GM18520 (cell line): ENCODE data around the gene LRRC4B.

Experiments
- ATAC-seq: cut with Tn5 transposase; IDR thresholded peaks from one replicate; pipeline ENCODE4 v1.9.1; 2021; ENCODE audit not compliant: unreplicated experiment

LRRC4B gene

DNA sequence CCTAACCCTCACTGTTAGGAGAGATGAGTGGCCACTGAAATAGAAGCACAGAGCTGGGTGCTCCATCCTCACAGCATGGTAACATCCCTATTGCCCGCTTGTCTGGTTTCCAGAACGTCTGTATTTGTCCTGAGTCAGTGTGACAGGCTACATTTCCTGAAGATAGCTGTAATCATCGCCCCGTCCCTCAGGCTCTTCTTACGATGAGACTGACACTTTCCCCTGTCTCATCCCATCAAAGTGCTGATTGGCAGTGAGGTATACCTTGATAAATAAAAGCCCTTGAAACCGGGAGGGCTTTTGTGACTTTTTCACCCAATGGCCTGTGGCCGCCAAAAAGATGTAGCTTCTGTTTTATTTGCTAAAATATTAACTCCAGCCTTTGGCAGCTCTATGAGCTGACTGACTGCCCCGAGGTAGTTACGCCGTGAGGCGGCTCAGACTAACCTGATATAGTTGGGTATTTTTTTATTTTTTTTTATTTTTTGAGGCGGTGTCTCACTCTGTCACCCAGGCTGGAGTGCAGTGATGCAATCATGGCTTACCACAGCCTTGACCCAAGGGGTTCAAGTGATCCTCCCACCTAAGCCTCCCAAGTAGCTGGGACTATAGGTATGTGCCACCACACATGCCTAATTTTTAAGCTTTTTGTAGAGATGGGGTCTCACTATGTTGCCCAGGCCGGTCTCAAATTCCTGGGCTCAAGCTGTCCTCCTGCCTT lies 5.7 kb upstream of the LRRC4B start:
- ATAC-seq = no peak

DNA sequence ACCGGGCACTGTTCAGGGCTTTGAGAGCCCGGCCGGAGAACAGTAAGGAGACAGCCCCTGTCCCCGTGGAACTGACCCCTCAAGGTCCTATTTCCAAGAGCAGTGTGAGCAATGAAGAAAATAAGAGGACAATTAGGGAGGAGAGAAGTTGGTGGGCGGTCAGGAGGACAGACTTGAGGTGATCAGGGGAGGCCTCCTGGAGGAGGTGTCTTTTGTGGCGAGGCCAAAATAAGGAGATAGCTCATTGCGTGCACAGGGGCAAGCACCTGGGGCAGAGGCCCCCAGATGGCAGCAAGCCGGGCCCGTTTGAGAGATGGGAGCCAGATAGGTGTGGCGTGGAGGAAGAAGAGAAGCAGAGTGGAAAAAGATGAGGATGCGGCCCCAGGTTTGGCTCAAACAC lies 2.8 kb upstream of the LRRC4B start:
- ATAC-seq = no peak

DNA sequence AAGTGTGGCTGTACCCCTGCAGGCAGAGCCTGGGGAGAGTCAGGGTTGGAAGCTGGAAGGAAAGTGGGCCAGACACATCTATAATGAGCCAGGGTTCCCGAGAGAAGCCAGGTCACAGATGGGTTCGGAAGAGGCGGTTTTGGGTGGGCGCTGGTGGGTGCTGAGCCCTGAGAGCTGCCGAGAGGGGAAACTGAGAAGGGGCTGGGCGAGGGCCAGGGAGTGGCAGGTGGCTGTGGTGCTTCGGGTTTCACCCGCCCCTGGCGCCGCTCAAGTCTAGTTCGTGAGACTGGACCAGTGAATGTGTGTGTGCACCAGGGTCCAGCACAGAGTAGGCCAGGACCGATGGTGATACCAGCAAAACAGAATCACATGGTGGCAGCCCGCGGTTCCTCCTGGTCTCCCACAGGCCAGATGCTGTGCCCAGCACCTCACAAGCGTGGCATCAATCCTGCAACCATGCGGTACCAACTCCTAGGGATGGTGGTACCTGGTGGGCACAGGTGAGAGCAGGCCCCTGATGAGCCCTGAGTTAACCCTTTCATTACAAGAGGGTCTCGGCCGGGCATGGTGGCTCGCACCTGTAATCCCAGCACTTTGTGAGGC lies 1.8 kb upstream of the LRRC4B start:
- no peak for ATAC-seq

DNA sequence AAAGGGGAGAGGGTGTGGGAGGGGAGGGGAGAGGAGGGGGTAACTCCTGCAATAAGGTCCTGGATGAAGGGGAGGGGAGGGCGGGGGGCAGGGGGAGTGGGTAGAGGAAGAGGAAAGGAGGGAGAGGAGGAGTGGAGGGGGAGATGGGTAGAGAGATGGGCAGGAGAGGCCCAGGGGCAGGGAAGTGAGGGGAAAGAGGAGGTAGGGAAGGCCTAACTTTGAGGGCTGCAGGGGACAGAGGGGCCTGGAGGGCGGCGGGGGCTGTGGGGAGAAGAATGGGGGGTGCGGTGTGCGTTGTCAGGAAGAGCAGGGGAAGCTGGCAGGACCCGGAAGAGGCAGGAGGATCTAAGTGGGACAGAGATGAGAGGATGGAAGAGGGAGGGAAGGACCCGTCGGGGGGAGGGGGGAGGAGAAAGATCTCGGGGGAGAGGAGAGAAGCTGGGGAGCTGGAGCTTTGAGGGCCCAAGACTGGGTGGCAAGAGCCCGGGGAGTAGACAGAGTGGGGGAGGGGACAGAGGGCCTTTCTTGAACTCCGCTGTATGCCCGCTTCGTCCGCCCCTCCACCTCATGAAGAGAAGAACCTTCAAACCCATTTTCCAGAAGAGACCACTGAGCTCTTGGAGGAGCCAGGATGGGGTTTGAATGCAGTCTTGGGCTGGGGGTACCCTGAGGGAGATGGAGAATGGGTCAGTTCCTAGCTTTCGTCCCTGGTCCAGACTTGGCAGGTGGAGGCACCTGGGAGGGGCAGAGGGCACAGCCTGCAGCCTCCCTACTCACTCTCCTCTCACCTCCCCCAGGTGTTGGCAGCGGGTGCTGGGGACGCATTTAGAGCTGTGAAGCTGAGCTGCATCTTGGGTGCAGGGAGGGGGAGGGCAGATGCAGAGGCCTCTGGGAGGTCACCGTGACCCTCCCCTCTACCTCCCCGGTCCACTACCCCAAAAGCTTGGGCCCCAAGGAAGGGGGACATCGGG lies 778 bp upstream of the LRRC4B start:
- ATAC-seq = no peak

DNA sequence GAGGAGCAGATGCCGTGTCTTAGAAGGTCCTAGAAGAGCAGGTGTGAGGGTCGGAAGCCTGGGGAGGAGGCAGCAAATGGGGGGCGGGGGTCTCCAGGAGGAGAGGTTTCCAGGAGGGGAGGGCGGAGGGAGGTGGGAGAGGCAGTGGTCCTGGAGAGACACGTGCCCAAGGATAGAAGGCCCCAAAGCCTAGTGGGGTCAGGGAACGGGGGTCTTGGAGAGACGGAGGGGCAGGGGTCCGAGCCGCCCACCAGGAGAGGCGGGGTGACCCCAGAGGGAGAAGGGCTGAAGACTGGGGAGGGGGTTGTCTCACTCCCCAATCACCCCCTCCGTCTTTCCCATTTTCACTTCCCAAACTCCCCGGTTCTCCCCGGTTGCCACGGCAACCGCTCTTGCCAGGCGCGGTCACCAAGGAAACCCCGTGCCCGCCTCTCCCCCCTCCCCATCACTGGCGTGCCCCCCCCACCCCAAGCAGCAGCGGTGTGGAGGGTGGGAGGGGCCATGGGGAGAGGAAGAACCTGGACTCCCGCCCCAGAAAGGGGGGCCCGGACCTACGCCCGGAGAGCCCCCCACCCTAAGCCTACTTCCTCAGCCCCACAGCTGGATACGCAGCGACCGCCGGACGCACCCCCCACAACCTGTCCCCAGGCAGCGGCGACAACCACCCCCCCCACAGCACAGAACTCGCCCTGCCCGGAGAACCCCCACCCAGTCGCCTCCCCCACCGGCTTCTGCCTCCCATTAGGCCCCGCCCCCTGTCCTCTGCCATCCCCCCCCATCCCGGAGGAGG lies 988 bp downstream of the LRRC4B start:
- ATAC-seq = no peak

DNA sequence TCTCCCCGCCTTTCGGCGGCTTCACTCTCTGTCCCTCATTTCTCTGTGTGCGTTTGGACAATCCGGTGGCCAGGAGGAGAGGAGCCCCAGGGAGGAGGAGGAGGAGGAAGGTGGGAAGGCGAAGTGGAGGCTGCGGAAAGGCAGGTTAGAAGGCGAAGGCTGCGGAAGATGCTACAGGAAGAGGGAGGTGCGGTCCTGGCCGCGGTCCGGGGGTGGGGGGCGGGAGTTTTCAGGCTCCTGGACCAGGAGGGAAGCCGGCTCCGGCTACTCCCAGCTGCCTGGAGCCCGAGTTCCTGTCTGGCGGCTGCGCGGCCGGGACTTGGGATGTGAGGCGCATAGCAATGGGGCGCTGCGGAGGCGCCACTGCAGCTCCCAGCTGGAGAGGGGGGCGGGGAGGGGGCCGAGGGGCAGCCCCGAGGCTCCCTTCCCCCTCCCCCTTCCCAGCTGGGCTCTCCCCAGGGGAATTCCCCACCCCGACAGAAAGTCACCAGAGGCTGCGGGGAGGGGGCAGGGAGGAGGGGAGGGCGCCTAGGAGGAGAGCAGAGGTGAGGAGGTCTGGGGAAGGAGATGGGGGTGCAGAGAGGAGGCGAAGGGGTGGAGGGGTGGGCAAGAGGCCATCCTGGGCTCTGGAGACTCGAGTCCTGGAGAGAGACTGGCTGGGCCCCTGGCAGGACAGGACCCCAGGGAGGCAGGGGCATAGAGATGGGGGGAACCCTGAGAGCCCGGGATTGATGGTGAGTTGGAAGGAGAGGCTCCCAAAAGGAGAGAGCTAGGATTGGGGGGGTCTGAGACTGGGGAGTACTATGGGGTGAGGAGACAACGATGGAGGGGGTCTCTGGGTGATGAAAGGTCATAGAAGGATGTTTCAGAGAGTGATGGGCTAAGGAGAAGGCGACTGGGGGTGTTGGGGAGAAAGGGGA lies 2.0 kb downstream of the LRRC4B start:
- ATAC-seq = no peak

DNA sequence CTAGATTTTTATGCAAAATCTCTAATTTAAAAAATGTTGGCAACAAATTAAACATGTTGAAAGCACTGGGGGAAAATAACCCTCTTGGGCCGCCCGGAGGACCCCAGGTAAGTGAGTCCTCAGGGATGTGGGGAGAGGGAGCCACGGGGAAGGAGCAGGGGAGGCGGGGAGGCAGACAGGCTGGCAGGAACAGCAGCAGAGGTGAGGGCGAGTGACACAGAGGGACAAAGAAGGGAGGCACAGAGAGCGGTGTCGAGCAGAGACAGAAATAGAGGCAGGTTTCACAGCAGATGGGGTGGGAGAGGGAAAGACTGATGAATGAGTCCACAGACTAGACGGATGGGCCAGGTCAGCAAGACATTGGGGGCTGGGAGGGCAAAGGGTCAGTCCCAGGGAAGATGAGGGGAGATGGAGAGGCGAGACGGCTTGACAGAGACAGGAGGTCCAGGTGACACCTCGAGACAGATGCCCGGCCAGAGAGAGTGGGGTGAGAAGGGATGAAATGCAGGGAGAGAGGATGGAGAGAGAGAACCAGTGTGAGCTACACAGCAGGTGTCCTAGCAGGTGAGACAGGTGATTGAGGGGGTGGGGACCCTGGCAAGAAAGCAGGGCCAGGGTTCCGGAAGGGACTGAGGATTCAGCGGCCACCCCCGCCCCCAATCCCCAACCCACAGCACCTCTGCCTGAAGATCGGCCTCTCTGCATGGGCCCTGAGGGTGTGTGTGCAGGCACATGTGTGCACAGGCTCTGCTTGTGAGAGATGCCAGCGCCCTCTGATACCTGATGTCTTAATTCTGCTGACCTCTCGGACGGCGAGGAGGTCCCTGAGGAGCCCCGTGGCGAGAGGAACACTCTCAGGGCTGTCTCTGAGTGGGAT lies 3.8 kb downstream of the LRRC4B start:
- ATAC-seq = no peak

DNA sequence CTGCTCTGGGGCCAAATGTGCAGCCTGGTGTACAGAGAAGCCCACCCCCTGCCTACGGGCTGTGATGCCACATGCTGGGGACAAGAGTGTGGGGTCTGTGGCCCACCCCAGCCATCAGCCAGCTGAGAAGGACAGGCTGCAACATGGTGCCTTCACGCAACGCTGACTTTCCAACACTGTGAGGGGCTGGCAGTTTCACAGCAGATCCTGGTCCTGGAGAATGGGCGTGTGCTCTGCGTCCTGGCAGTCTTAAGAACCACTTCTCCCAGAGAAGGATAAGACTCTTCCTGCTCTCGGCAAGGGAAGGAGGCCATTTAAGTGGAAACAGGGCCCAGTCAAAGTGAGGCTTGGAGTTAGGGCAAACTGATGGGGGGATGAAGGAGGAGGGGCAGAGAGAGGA lies 4.6 kb downstream of the LRRC4B start:
- ATAC-seq = no peak

DNA sequence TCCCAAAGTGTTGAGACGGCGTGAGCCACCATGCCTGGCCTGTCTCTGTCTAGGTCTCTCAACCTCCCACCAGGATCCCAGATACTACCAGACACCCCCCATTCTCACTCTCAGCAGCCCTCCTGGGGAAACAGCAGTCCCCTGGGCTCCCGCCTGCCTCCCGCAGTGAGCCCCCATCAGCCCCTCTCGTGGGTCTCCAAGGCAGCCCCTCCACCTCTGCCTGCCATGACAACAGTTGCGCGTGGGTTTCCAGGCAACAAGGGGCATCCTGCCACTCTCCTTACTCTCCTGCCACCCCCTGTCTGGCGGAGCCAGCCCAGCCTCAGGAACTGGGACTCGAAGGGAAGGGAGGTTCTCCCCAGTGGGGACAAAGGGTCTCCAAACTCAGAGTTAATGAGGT lies 5.2 kb downstream of the LRRC4B start:
- no peak for ATAC-seq

DNA sequence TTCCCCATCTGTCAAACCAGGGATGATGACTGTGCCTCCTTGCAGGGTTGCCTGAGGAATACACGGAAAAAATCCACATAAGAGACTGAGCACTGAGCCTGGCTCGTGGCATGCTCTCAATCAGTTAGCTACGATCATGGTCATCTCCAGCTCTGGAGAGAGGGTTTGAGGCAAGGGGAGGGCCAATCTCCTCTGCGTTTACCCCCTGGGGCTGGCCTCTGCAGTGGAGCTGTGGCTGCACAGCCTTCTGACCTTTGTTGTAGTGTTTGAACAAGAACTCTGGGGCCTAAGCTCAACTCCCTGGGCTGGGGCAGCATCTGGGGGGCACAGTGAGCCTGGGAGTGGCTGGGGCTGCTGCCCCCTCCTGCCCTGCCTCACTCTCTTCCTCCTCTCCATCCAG lies 5.9 kb downstream of the LRRC4B start:
- ATAC-seq = no peak

DNA sequence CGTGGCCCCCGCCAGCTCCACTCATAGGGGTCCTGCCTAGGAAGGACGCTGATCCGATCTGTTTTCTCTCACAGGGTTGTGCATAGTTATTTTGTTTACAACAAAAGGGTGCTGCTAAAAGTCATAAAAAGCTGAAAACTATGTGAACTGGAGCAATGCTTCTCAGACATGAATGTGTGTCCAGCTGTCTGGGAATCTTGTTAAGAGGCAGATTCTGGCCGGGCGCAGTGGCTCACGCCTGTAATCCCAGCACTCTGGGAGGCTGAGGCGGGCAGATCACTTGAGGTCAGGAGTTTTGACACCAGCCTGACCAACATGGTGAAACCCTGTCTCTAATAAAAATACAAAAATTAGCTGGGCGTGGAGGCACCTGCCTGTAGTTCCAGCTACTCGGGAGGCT lies 8.6 kb downstream of the LRRC4B start:
- ATAC-seq = no peak

DNA sequence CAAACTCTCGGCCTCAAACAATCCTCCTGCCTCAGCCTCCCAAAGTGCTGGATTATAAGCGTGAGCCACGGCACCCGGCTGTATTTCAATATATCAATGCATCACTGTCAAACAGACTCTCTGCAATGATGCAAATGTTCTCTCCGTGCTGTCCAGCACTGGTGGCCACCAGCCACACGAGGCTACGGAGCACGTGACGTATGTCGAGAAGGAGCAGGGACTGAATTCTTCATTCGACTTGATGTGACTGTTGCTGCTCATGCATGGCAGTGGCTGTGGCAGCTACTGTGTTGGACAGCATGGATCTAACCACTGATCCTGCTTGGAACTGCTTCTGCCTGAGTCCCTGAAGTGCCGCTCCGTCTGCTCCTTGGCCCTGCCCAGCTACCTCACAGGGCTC lies 9.8 kb downstream of the LRRC4B start:
- no peak for ATAC-seq

DNA sequence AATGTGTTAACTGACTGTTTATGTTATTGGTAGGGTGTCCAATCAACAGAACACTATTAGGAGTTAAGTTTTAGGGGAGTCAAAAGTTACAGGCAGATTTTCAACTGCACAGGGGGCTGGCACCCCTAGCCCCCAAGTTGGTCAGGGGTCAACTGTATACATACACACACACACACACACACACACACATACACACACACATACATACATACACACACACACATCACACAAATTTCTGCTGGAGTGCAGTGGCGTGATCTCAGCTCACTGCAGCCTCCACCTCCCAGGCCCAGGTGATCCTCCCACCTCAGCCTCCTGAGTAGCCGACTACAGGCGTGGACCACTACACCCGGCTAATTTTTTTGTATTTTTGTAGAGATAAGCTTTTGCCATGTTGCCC lies 10.2 kb downstream of the LRRC4B start:
- no peak for ATAC-seq

DNA sequence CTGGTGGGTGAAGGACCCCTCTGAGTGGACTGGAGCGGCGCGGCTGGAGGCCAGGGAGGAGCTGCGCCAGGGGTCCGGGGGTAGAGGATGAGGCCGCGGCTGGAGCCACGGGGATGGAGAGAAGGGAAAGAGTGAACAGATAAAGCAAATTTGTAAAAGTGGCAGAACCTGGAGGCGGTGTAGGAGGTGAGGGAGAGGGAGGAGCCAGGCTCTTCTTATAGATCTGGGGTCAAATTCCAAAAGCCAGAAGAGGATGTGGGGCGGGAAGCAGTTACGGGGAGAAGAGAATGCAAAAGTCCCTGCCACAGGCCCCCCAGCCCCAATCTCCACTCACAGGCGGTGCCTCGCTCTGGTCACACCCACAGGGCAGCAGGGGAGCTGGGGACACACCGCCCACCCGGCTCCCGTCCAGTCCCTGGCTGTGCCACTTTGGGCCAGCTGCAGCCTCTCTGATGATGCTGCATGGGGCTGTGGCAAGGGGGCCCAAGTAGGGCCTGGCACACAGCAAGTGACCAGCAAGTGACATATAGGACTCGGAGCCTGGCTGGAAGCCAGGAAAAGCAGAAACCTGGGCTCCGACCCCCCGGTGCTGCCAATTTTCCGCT lies 11.1 kb downstream of the LRRC4B start:
- ATAC-seq = no peak

DNA sequence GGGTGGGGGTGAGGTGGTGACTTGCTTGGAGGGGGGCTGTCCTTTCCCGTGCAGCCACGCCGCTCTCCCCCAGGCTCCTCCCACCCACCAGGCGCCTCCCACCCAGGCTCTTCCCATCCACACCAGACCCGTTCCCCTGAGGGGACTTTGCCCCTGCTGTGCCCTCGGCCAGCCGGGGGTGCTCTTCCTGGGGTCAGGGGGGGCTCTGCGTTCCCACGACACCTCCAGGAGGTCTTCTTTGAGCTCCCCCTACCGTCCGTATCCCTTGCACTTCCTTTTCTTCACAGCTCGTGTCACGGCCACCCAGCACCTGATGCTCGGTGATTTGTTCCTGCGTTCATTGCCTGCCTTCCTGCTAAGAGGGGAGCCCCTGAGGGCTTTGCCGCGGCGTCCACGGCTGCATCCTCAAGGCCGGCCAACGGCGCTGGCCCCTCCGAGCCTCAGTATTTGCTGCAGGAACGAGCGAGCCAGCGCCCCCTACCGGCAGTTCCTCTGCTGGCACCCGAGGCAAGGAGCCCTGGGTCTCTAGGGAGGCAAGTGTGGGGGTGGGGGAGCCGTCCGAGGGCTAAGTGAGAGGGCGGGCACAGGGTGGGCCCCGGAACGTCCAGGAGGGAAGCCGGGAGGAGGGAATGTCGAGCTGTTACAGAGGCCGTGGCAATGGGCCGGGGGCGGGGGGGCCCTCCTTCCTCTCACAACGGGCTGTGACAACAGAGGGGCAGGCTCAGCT lies 11.8 kb downstream of the LRRC4B start:
- ATAC-seq = no peak

DNA sequence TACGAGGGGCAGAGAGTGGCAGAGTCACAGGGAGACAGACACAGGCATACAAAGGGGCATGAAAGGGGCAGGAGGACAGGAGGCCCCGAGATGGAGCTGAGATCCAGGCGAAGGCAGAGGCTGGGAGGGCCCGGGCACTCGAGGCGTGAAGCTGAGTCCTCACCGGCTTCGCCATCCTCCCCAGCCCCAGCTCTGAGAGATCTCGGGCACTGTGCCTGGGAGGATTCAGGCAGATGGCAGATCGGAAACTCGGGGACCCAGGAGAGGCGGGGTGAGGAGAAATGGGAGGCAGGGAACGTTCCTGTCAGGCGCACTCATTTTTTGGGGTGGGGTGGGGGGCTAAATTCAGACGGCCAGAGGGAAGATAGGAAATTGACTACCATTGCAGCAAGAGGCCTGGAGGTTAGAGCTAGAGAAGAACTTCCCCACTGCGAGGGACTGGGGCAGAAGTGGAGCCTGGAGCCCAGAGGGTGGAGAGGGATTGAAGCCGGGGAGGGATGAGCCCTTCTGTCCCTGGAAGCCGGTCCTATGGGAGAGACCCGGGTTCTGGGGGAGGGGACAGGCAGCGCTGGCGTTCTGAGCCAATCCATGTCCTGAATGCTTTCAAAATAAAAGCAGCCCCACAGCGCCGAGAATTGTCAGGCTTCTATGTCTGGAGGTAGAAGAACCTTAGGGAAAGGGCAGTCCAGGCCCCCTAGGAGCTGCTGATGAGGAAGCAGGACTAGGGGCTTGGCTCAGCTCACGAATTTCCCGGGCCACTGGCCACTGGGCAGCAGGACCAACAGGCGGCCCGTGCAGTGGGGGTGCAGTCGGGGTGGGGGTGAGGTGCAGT lies 12.6 kb downstream of the LRRC4B start:
- ATAC-seq = no peak

DNA sequence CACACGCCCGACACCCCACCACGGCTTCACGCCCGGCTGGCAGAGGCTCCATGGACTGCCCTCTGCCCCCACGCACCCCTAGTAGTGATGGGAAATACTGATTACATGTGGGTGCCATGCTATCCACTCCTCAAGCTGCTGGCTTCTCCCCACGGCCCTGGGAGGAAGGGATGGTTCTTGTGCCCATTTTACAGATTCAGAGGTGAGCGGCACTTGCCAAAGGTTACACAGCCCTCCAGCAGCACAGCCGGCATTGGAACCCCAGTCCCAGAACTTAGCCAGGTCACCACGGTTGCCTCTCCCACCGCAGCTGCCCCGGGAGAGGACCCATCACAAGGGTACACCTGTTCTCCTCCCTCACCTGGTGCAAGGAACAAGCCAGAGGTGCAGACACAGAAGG lies 13.2 kb downstream of the LRRC4B start:
- ATAC-seq = no peak
